CD4-positive, alpha-beta T cell treated with Interleukin-6 for 4 hours (primary cell): ENCODE results near the gene LYRM7.
"Not testable (repeated sequence)": the region's sequence is repeated elsewhere in the genome, so short reads cannot be mapped to it uniquely, and the experiment has no call there.

Experiments
- DNase-seq: peaks from one replicate; pipeline ENCODE4 v3.0.0-alpha.2; 2020; ENCODE audit warnings: mixed read lengths

Gene LYRM7

DNA sequence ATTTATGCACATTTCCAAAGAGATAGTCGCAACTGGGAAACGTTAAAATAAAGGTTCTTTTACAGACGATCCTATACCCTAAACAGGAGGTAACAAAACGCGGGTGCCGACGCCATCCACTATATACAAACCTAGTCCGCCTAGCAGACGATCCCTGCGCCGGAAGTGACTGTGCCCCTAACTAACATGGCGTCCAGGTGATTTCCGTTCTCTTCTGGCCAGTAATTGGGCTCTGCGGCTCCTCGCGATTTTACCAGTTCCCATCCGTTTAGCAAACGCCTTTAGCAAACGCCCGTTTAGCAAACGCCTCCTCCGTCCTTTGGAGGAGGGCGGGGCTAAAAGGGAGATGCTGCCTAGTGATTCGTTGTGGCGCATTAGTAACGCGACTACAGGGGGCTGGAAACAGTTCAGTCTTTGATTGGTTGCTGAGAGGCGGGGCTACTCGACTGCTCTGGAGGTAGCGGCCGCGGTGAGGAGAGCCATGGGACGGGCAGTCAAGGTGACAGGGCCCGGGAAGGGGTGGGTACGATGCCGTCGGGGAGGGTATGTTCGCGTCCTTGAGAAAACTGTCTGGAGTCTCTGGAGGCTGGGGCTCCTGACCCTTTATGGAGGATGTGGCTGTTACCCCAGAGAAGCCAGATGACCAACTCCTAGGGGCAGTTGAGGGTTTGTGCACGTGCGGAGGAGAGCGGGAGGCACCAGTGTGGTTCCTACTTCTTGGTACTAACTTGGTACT is at the start of gene LYRM7:
LYRM7 (plus strand) TSS at position 405 of the 736 bp plus-strand sequence; CDS start at position 482, 77 bp downstream.
- DNase-seq = peak; percentile 95

DNA sequence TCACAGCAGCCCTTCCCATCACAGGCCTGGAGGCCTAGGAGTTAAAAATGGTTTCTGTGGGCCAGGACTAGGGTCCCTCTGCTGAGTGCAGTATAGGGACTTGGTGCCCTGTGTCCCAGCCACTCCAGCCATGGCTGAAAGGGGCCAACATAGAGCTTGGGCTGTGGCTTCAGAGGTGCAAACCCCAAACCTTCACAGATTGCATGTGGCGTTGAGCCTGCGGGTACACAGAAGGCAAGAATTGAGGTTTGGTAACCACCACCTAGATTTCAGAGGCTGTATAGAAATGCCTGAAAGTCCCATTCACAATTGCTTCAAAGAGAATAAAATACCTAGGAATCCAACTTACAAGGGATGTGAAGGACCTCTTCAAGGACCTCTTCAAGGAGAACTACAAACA is 43.5 kb upstream of the LYRM7 start:
- DNase-seq = not testable (repeated sequence)

DNA sequence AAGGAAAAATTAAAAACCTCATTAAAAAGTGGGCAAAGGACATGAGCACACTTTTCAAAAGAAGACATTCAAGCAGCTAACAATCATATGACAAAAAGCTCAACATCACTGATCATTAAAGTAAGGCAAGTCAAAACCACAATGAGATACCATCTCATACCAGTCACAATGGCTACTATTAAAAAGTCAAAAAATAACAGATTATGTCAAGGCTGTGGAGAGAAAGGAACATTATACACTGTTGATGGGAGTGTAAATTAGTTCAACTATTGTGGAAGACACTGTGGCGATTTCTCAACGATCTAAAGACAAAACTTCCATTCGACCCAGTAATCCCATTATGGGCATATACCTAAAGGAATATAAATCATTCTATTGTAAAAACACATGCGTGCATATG is 41.4 kb upstream of the LYRM7 start:
- DNase-seq = no peak

DNA sequence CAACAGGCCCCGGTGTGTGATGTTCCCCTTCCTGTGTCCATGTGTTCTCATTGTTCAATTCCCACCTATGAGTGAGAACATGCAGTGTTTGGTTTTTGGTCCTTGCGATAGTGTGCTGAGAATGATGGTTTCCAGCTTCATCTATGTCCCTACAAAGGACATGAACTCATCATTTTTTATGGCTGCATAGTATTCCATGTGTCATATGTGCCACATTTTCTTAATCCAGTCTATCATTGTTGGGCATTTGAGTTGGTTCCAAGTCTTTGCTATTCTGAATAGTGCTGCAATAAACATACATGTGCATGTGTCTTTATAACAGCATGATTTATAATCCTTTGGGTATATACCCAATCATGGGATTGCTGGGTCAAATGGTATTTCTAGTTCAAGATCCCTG is 37.7 kb upstream of the LYRM7 start:
- not testable (repeated sequence) for DNase-seq

DNA sequence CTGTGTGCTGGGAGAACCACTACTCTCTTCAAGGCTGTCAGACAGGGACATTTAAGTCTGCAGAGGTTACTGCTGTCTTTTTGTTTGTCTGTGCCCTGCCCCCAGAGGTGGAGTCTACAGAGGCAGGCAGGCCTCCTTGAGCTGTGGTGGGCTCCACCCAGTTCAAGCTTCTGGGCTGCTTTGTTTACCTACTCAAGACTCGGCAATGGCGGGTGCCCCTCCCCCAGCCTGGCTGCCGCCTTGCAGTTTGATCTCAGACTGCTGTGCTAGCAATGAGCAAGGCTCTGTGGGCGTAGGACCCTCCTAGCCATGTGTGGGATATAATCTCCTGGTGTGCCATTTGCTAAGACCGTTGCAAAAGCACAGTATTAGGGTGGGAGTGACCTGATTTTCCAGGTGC is 32.3 kb upstream of the LYRM7 start:
- peak; percentile 22 for DNase-seq

DNA sequence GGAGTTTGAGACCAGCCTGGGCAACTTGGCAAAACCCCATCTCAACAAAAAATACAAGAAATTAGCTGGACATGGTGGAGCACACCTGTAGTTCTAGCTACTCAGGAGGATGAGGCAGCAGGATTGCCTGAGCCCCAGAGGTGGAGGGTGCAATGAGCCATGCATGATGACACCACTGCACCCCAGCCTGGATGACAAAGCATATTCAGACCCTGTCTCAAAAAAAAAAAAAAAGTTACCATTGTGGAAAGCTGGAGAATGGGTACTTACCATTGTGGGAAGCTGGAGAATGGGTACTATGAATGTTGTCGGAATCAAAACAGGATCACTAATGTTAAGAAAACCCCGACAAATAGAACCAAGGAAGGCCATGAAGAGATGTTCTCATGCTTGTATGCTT is 31.4 kb upstream of the LYRM7 start:
- DNase-seq = no peak

DNA sequence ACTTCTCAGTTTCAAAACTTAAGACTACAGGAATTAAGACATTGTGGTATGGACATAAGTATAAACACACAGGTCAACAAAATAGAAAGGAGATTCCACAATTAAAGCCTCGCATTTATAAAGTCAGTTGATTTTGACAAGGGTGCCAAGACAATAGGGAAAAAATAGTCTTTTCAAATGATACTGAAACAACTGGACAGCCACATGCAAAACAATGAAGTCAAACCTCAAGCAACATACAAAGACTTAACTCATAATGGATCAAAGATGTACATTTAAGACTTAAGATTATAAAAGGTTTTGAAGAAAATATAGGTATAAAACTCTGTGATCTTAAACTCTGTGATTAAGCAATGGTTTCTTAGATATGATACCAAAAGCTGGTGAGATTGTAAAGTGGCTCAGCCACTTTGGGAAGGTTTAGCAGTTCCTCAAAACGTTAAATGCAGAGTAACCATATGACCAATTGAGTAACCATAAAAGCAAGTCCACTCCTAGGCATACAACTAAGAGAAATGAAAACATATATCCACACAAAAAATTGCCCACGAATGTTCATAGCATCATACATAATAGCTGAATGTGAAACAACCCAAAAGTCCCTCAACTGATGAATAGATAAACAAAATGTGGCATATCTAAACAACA is 27.6 kb upstream of the LYRM7 start:
- no peak for DNase-seq

DNA sequence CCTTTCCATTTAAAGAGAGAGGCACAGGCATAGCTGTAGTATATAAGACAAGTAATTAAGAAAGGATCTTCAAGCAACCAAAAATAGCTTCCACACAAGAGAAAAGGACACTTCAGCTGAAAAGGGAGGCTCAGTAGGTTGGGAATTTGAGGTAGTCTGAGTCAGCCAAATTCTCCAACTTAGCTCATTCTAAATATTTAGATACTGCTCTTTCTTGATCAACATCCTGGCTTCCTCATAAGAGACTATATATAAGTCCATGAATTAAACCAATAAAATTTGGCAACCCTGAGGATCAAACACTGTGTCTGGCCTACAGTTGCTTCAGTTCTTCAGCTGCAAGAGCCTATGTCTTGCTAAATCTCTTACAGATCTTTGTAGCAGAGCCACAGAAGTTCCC is 23.5 kb upstream of the LYRM7 start:
- no peak for DNase-seq

DNA sequence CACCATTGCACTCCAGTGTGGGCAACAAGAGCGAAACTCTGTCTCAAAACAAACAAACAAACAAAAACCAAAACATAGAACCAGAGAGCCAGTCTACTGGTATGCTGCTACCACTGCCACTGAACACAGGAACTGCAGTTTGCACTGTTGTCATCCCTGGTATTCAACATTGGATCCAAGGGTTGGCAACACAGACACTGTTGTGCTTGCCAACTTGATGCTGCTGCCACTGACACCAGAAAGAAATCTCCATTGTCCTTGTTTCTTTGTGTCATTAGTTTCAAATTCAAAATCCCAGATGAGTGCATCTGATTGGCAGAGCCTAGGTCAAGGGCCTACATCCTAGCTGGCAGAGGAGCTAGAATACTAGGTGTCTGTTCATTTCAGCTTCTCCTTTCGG is 21.9 kb upstream of the LYRM7 start:
- no peak for DNase-seq

DNA sequence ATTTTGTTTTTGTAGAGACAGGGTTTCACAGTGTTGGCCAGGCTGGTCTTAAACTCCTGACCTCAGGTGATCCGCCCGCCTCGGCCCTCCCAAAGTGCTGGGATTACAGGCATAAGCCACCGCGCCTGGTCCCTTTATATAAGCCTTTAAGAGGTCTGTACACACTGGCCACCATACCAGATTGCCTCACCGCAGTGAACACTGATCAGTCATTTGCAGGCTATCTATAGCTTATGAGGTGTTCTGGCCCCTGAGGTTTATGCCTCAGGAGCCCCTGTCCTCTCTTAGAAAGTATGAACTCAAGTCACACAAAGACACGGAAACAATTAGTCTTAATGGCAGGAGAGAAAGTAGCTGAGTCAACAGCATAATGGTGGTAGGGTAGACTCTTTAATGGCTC is 20.3 kb upstream of the LYRM7 start:
- no peak for DNase-seq

DNA sequence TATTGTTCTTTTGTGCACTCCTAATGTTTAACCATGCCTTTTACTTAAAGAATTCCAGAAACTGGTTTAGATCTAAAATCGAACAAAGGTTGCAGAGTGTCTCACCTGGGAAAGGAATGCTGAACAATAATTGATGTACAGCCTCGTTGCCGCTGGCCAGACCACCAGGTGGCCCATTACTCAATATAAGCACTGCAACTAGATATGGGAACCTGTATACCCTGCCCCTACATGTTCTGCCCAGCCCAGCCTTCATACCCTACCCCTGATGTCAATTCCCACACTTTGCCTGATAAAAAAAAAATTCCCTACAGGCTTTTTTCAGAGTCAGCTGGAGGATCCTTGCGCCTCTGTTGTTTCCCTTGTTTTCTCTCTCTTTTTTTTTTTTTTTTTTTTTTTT is 19.5 kb upstream of the LYRM7 start:
- DNase-seq = no peak

DNA sequence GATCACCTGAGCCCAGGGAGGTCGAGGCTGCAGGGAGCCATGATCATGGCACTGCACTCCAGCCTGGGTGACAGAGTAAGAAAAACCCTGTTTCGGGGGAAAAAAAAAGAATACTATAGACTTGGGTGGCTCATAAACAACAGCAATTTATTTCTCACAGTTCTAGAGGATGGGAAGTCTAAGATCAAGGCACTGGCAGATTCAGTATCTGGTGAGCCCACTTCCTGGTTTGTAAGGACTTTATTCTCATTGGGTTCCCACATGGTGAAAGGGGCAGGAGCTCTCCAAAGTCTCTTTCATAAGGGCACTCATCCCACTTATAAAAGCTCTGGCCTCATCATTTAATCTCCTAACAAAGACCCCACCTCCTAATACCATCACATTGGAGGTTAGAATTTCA is 14.4 kb upstream of the LYRM7 start:
- DNase-seq = no peak

DNA sequence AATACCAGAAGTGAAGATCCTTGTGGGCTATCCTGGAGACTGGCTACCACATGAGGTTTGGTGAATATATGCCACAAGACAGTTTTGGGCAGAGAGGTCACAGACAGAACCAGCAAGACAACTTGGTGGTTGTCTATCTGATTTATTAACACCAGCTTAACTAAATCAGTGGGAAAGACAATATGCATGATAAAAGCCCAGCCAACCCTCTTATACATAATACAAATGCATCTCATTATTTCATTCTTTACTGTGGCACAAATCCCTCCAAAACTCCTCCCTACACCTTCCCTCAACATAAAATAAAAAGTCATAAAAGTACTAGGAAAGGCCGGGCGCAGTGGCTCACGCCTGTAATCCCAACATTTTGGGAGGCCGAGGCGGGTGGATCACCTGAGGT is 13.8 kb upstream of the LYRM7 start:
- DNase-seq = no peak

DNA sequence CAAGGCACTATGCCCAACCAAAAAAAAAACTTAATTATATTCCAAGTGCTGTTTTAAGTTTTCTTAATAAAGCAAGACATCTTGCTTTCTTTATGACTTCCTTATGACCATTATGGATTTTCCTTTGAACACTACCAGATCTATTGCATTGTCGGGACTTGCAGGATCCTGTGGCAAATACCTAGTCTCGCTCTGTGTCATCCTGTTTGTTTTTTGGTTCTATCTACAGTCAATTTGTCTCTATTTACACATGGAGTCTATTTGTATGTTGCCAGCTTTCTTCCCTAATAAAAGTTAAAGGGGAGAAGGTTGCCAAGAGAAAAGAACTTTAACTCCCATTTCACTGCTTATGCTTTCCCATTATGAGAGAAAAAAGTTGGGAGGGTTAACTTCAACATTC is 10.6 kb upstream of the LYRM7 start:
- DNase-seq = no peak

DNA sequence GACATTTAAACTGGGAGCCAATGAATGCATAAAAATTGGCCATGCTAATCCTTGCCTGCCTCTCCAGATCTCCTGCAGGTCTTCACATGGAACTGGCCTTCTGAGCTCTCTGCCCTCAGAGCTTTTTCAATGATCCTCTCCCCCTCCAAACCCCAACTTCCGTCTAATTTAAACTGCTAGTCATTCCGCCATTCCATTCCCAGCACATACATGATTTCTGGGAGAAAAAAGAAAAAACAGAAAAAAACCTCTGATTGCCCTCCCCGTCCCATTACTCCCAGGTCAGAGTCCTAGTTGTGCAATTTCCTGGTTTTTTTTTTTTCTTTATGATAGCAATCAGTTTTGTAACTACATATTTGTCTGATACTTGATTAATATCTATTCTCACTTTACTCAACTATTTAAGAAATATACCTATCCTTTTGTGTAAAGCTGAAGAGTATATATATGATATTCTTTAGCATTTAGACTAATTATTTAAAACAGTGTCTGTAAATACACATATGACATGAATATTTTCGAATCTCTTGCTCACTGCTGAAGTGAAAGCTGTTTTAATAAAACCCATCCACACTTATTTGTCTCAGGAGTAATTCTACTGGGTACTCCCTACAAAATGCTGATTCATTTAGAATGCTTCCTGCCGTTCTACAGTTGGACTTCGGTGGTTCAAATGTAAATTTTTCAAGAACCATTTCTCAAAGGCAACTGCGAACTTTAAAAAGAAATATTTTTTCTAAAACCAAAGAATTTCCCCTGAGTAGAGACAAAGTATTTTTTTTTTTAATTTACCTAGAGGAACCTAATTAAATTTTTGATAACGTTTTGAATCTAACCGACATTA is 7.2 kb upstream of the LYRM7 start:
- no peak for DNase-seq

DNA sequence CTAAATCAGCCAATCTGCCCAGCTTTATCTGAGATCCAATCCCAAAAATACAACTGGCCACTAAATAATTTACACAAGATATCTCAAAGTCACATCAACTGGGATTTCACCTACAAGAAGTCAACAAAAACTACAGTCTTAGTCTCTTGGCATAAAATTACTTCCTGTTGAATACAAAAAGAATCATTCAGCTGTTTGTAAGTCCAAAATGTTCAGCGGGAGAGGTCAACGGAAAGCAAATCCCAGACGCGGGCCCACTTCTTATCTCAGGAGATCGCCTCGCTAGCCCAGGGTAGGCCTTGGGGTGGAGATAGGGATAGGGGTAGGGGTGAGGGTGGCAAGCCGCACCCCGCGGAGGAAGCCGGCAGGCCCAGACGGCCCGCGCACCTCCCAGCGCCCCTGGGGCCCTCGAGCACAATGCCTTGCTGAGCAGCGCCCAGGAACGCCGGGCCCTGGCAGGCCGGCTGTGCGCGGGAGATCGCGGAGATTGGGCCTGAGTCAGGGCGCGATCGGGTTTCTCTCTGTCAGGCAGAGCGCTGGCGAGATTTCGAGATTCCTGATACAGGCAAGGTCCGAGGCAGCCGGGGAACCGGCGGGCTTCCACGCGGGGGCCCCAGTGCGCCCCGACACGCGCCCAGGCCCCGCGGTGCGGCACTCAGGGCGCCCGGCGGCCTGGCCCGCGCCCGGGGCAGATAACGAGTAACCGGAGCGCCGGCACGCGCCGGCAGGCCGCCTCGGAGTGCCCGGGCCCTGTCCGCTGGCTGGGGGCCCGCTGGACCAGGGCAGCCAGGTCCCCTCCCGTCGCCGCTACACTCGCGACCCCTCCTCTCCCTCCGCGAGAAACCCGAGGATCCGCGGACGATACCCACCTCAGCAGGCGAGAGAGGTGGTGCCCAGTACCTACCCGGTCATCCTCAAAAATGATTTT is 6.3 kb upstream of the LYRM7 start:
- DNase-seq = peak; percentile 78

DNA sequence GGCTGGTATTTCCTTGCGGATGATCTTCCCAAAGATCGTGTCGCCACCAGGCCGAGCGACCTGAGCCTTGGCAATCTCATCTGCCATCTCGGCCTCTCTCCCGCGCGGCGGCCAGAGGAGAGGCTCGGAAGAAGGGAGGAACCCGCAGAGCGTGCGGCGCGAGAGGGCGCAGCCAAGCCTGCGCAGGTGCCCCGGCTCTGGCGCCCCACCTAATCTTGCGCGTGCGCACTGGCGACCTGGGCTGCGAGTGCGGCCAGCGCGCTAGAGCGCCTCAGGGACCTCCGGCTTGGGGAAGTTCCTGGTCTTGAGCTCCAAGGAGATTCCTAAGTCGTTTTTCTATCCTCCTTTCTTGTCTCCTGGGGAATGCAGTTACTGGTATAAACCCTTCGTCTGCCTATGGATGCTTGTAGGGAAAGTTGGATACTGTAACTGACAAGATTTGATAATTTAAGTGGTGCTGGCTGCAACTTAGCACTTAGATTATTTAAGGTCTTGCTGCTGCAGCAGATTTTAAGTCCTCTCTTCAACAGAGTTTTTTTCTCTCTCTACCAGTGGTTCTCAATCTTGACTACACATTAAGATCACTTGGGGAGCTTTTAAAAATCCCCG is 5.5 kb upstream of the LYRM7 start, which contains the start of gene HINT1:
HINT1 (minus strand) TSS at position 138 of the 609 bp plus-strand sequence; CDS start at position 87, 51 bp downstream.
- DNase-seq = peak; percentile 95

DNA sequence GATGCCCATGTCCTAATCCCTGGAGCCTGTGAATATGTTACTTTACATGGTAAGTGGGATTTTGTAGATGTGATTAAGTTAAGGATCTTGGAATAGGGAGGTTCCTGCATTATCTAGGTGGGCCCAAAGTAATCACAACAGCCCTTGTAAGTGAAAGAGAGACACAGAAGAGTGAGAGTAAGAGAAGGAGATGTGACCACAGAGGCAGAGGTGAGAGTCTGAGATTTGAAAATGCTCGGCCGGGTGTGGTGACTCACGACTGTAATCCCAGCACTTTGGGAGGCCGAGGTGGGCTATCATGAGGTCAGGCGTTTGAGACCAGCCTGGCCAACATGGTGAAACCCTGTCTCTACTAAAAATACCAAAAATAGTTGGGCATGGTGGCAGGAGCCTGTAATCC is 3.1 kb upstream of the LYRM7 start:
- DNase-seq = no peak

DNA sequence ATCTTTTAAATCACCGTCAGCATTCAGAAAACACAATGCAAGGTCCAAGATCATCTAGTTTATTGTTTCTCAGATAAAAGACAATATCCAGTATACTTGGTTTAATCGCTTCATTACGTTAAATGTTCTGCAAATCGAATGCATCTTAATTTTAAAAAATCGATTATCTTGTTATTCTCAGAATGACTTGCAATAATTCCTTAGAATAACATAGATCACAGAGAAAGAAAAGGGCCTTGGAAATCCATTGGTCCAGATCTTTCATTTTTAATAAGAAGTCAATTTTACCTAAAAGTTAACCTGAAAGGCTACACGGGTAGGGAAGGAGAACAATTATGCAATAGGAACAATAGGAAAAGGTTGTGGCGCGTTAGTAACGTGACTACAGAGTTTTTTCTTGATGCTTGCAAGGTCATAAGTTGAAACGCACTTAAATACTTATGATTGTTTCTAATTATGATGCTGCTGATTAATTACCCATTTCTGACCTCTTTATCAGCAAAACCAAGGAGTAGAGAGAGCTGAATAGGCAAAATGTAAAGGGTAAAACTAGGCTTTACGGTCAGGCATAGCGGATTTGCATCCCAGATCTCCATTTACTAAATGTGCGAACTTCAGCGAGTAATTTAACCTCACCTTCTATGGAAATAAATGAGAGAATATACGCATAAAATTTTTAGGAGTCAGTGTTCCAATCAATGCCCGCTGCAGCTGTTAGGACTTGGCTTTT is 769 bp upstream of the LYRM7 start:
- no peak for DNase-seq

DNA sequence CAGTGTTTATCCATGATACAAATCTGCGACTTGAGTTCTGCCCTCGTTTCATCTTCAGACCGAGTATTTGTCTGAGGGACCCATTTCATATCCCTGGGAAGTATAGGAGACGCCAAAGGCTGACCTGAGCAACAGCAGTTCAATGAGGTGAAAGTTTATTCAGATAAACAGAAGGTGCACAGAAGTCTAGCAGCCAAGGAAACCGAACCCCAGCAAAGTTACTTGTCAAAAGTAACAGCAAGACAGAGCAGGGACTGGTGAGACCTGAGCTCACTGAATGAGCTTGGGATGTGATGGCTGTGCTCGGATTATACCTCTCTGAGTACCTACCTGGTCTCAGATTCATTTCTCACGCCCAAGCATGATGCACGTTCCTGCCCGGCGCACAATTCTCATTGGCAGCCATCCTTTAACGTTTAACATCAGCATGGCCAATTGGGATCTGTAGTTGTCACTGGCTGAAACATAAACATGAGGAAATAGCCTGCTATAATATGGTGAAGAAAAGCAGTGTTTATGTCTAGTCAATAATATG is 599 bp downstream of the LYRM7 start:
- peak; percentile 21 for DNase-seq

DNA sequence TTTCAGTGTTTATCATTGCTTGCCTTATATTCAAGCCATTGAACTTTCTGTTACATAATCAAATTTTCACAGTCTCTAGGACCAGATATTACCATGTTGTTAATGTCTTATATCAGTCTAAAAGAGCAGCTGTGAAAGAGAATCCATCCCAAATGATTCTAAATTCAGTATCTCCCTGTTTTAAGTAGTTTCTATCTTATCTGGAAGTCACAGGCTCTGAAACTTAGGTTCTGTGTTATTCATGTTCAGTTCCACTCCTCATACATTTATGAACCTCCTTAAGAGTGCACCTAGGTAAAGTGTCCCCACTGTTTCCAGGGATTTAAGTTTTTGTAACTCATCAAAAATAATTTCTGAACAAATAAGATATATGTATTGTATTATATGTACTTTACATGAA is 9.7 kb downstream of the LYRM7 start:
- DNase-seq = no peak
